ENCODE data around the gene TMEM63B. TPM values are rescaled to one million over a fixed set of nuclear protein-coding genes. Genes with fewer than 3 reads are reported as not detected.

The TMEM63B gene
- total RNA-seq, 1 donor from 2014 or later, result 36.2 TPM

- no peak overlapping the region for H3K4me3 Mint-ChIP-seq (ENCODE audit: unreplicated experiment)
- no peak for DNase-seq (ENCODE audit: extremely low spot score, unreplicated experiment)
- peaks cover 30% of the 10 kb centered on the region for H3K36me3 Mint-ChIP-seq (ENCODE audit: unreplicated experiment)
- no peaks in the 10 kb centered on the region for H3K9me3 Mint-ChIP-seq (ENCODE audit: unreplicated experiment)
- no peaks in the 10 kb centered on the region for H3K27me3 Mint-ChIP-seq (ENCODE audit: unreplicated experiment)
- TF ChIP-seq CTCF (IDR thresholded peaks at IDR 0.05), result no peak
- no peak overlapping the region for H3K27ac Mint-ChIP-seq (ENCODE audit: unreplicated experiment)
- H3K4me1 Mint-ChIP-seq (ENCODE audit: unreplicated experiment), result peaks cover 4% of the 10 kb centered on the region
Observed at GRCh38 chr6:44108471-44108870, 18.9 kb upstream of the TMEM63B start.

- no peaks in the 10 kb centered on the region for H3K9me3 Mint-ChIP-seq (ENCODE audit: unreplicated experiment)
- H3K4me1 Mint-ChIP-seq (ENCODE audit: unreplicated experiment), result peaks cover 4% of the 10 kb centered on the region
- no peak for DNase-seq (ENCODE audit: extremely low spot score, unreplicated experiment)
- H3K27ac Mint-ChIP-seq (ENCODE audit: unreplicated experiment), result no peak overlapping the region
- no peak overlapping the region for H3K4me3 Mint-ChIP-seq (ENCODE audit: unreplicated experiment)
- no peak for TF ChIP-seq CTCF (IDR thresholded peaks at IDR 0.05)
- no peaks in the 10 kb centered on the region for H3K27me3 Mint-ChIP-seq (ENCODE audit: unreplicated experiment)
- H3K36me3 Mint-ChIP-seq (ENCODE audit: unreplicated experiment), result peaks cover 28% of the 10 kb centered on the region
Observed at GRCh38 chr6:44109212-44109611, 18.1 kb upstream of the TMEM63B start.

- no peak for TF ChIP-seq CTCF (IDR thresholded peaks at IDR 0.05)
- no peaks in the 10 kb centered on the region for H3K9me3 Mint-ChIP-seq (ENCODE audit: unreplicated experiment)
- H3K4me3 Mint-ChIP-seq (ENCODE audit: unreplicated experiment), result no peak overlapping the region
- H3K36me3 Mint-ChIP-seq (ENCODE audit: unreplicated experiment), result peaks cover 28% of the 10 kb centered on the region
- H3K4me1 Mint-ChIP-seq (ENCODE audit: unreplicated experiment), result peaks cover 4% of the 10 kb centered on the region
- no peaks in the 10 kb centered on the region for H3K27me3 Mint-ChIP-seq (ENCODE audit: unreplicated experiment)
- DNase-seq (ENCODE audit: extremely low spot score, unreplicated experiment), result no peak
- no peak overlapping the region for H3K27ac Mint-ChIP-seq (ENCODE audit: unreplicated experiment)
Observed at GRCh38 chr6:44110005-44110676, 17.2 kb upstream of the TMEM63B start.

GRCh38 chr6:44110966-44111365, 16.4 kb upstream of the TMEM63B start:
- H3K36me3 Mint-ChIP-seq (ENCODE audit: unreplicated experiment), result peaks cover 36% of the 10 kb centered on the region
- no peak overlapping the region for H3K27ac Mint-ChIP-seq (ENCODE audit: unreplicated experiment)
- DNase-seq (ENCODE audit: extremely low spot score, unreplicated experiment), result no peak
- H3K4me1 Mint-ChIP-seq (ENCODE audit: unreplicated experiment), result peaks cover 10% of the 10 kb centered on the region
- no peak for TF ChIP-seq CTCF (IDR thresholded peaks at IDR 0.05)
- H3K9me3 Mint-ChIP-seq (ENCODE audit: unreplicated experiment), result no peaks in the 10 kb centered on the region
- no peak overlapping the region for H3K4me3 Mint-ChIP-seq (ENCODE audit: unreplicated experiment)
- H3K27me3 Mint-ChIP-seq (ENCODE audit: unreplicated experiment), result no peaks in the 10 kb centered on the region

- peaks cover 17% of the 10 kb centered on the region for H3K4me1 Mint-ChIP-seq (ENCODE audit: unreplicated experiment)
- H3K9me3 Mint-ChIP-seq (ENCODE audit: unreplicated experiment), result no peaks in the 10 kb centered on the region
- no peak for TF ChIP-seq CTCF (IDR thresholded peaks at IDR 0.05)
- H3K36me3 Mint-ChIP-seq (ENCODE audit: unreplicated experiment), result peaks cover 36% of the 10 kb centered on the region
- no peak overlapping the region for H3K27ac Mint-ChIP-seq (ENCODE audit: unreplicated experiment)
- DNase-seq (ENCODE audit: extremely low spot score, unreplicated experiment), result no peak
- H3K4me3 Mint-ChIP-seq (ENCODE audit: unreplicated experiment), result no peak overlapping the region
- no peaks in the 10 kb centered on the region for H3K27me3 Mint-ChIP-seq (ENCODE audit: unreplicated experiment)
Observed at GRCh38 chr6:44111434-44112417, 15.6 kb upstream of the TMEM63B start.
